ENCODE results near the gene WNT10A.

Gene WNT10A

DNA sequence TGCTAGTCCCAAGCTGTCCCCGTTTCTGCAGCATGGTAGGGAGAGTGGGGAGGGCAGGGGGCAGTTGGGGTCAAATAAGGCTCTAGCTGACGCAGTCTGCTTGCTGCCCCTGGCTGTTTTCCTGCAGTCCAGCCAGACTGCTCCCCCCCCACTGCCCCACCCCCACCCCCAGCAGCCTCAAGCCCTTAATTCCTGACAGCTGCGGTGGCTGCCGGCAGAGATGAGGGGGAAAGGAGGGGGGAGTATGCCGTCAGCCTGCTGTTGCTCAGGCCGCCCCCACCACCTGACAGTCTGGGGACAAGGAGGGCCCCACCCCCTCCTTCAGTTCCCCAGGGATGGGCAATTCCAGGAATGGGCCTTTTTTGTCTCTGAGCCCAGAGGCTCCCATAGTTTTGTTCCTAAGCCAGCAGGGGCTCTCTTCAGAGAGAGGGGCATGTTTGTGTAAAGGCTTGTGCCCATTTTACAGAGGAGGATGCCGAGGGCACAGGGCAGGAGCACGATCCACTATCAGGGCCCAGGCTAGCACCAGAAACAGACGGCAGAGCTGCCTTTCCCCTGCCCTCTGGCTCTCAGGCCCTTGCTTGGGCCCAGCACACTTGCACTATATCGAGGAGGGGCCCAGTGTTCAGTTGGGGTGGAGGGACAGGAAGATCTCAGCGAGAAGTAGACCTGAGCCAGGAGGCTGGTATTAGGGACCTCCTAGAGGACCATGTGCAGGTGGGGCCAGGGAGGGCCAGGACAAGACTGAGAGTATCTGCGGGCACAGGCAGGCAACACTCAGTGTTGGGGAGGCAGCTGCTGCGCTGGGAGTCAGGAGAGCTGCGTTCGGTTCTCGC is 1.5 kb upstream of the WNT10A start:
- DNase-seq: no peak

- no peak for DNase-seq
Observed at GRCh38 chr2:218879776-218880101, 913 bp upstream of the WNT10A start.

GRCh38 chr2:218880859-218881594 is 375 bp downstream of the WNT10A start:
- no peak for DNase-seq

DNA sequence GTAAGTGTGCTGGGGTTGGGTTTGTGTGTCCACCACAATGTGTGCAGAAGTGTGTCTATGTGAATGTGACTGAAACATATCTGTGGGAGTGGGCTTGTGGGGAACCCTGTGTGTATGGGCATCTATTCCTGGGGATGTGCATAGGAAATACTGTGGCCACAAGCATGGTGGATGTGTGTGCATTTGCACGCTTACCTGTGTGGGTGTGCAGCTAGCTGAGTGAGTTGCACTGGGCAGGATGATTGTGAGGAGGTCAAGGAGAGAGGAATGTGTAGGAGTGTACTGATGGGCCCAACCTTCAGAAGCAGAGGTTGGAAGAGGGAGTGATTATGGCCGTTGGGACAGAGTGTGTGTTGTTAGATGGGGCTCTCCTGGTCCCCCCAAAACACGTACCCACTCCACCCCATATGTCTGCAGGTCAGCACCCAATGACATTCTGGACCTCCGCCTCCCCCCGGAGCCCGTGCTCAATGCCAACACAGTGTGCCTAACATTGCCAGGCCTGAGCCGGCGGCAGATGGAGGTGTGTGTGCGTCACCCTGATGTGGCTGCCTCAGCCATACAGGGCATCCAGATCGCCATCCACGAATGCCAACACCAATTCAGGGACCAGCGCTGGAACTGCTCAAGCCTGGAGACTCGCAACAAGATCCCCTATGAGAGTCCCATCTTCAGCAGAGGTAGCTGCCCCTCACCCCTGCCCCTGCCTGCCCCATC is 1.2 kb downstream of the WNT10A start:
- no peak for DNase-seq

DNA sequence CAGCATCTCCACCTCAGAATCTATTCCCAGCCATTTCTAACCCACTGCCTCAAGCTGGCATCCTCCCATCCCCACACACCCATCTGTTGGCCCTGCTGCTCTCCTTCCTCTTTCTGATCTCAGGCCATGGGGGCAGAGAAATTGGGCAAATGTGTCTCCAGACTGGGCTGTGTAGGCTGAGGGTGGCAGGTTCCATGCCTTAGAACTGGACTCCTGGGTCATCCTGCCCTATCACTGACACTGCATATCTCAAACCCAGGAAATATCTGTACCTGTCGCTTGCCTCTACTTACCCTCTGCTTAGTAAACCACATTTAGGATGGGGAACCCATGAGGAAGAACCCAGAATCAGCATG is 1.8 kb downstream of the WNT10A start:
- no peak for DNase-seq

- no peak for DNase-seq
Observed at GRCh38 chr2:218882866-218883366, 2.3 kb downstream of the WNT10A start.

DNA sequence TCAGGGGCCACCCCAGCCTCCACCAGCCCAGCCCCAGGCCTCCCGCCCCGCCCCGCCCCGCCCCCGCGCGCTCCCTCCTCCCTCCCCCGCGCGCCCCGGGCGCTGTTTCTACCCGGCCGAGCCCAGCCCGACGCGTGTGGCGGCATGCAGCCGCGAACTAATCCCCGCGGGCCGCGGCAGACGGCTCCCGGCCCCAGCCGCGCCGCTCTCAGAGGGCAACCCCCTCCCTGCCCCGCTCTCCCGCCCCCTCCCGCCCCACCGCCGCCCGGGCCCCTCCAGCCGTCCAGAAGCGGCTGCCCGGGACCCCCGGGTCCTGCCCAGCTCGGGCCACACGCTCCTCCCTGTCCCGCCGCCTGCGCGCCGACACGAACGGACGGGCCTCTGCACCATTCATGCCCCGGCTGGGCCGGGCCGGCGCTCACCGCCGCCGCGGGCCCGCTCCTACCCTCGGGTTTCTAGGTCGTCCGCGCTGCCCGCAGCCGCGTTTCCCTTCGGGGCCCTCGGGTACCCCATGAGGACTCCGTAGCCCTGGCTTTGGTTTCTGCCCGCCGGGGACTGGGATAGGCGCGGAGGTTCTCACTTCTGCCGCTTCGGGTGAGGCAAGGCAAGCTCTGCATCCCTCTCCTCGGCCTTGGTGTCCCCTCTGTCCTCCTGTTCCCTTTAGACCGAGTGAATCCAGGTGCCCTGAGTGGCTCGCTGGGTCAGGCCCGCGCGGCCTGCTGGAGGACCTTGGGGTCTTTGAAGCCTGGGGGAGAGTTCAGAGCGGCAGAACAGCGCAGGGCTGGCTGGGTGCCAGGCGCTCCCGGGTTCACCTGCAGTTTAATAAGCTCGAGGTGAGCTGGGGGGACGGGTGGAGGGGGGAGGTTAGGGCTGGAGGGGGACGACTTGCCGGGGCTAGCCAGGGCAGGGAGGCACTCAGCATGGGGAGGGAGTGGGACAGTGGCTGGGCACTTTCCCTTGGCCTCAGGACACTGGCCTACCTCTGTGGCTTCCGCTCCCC is 3.1 kb downstream of the WNT10A start:
- no peak for DNase-seq

DNA sequence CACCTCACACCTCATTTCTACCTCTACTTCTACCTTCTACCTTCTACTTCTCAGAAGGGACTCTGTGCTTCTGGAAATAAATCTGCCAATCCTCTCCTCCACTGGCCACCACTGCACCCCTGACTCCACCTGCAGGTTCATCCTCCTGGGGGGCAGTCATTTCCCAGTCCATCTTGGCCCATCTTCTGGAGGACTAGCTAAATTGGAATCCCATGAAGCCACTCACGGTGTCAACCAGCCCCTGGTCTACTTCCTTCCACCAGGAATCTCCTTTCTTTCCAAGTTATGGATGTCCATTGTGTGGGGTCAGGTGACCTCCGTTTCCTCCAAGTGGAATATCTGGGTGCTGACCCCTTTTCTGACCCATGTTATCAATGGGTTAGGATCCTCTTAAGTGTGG is 3.9 kb downstream of the WNT10A start:
- DNase-seq: no peak

GRCh38 chr2:218885981-218886947 is 5.6 kb downstream of the WNT10A start:
- DNase-seq: no peak

DNA sequence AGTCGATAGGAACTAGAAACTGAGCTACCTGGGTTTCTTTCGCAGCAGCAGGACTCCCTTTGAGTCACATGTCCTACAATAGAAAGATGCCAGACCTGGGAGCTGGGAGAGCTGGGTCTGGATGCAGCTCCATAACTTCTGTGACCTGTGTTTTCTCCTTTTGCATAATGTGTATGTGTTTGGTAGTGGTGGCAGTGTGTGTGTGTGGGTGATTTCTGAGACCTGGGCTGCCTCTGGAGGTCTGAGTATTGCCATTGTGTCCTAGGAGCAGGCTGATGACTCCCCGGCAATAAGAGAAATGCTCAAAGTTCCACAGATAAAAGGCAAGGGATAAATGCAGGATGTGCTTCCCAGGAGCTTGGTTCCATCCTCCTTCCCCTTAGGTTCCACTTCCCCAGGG is 6.4 kb downstream of the WNT10A start:
- no peak for DNase-seq

DNA sequence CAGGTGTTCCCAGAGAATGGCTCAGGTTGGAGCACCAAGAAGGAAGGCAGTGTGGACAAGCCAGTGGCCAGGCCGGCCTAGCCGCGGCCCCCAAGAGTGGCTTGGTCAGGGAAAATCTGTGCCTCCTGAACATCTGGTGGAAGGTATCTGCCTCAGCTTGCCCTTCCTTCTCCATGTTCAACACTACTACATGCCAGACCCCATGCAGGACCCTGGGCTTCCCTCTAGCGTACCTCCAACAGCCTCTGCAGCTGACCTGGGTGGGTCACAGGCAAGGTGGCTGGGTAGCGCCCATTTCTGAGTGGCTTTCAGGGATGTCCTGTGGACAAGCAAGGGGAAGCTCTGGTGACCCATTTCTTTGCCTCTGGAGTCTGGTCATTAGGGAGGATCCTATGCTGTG is 7.7 kb downstream of the WNT10A start:
- DNase-seq: no peak

DNA sequence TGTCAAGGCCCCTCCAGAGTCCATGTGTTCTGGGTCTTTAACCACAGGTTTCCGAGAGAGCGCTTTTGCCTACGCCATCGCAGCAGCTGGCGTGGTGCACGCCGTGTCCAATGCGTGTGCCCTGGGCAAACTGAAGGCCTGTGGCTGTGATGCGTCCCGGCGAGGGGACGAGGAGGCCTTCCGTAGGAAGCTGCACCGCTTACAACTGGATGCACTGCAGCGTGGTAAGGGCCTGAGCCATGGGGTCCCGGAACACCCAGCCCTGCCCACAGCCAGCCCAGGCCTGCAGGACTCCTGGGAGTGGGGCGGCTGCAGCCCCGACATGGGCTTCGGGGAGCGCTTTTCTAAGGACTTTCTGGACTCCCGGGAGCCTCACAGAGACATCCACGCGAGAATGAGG is 9.3 kb downstream of the WNT10A start:
- DNase-seq: no peak

DNA sequence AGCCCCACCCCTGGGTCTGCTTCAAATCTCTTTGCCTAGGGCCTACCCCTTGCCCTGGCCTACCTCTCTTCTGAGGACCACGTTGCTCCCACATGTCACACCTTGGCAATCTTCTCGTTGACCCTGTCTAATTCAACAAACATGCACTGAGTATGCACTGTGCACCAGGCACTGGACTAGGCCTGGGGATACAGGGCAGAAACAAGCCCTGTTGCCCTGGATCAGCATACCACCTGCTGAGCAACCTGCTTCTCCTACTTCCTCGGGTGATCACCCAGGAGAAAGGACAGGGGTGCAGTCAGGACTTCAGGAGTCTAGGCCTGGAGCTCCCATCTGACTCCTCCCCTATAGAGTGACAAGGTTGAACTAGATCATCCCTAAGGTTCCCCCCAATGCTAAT is 9.7 kb downstream of the WNT10A start:
- DNase-seq: no peak

- no peak for DNase-seq
Observed at GRCh38 chr2:218891275-218892135, 10.9 kb downstream of the WNT10A start.

- peak; percentile 86 for DNase-seq
Observed at GRCh38 chr2:218892693-218893348, 12.2 kb downstream of the WNT10A start.

DNA sequence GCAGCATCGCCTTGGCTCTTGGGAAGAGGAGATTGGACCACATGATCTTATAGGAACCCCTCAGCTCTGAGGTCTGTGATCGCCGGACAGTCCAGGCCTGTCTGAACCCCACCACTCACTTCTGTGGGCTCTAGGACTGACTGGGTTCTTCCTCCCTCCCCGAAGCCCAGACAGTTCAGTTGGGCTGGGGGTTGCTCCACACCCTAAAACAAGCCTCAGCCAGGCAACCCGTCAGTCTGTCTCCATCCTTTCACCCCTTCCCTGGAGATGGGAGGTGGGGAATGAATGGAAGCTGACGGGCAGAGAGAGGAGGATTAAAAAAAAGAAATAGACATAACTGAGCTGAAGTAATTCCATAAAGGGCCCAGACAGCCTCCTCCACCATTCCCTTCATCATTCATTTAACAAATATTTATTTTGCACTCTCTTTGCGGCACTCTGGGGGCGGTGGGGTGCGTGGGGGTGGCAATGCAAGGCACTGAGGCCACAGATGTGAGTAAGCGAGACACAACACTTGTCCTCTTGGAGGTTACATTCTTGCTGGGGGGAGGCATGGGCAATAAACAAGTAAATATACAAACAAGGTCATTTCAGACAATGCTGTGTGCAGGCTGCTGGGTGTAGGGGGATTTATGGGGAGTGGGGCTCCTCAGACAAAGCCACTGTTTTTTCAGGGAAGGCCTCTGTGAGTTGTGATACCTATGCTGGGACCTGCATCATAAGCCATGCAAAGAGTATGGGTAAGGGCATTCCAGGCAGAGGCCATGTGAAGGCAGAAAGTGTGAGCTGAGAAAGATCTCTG is 12.9 kb downstream of the WNT10A start:
- DNase-seq: peak; percentile 58

GRCh38 chr2:218894151-218894879 is 13.7 kb downstream of the WNT10A start:
- no peak for DNase-seq

- no peak for DNase-seq
Observed at GRCh38 chr2:218894880-218895157, 14.2 kb downstream of the WNT10A start.
